Heart left ventricle (tissue), 13 donors: ENCODE measurements around the gene PAK2.

ENCODE experiments used
- POLR2A ChIP-seq, 2 donors: fragments of 450-650 bp; IDR thresholded peaks; one replicate each; pipeline ENCODE4 v1.6.1; 2017; ENCODE audit warnings: antibody characterized with exemption in 2 of 2, mild to moderate bottlenecking in 2 of 2, moderate library complexity in 2 of 2
- TF ChIP-seq, protein P1 (sequence below), 12 donors: fragments of 200-600 bp; sonication (generic) in 4 of 12; IDR thresholded peaks; one replicate each; pipeline versions ENCODE4 v1.5.0 to v1.8.0; 2018 to 2022; ENCODE audit warnings: antibody characterized with exemption in 12 of 12, mild to moderate bottlenecking in 5 of 12
- donor health status: ischemic (EF 13 %, LVEDD 7.1; RV severe dilation, severe dysfunction).
- donor health status: DM: no; HTN: yes; CAD: no.
- donor health status: DM: no; HTN: no; CAD: no.
- donor health status: ischemic (EF 25% LVEDD 6.9; RV normal size, moderate dysfunction).
- donor health status: ischemic (EF 25% LVEDD 5.7; RV mildly dilated, moderate dysfunction).
- donor health status: ischemic (EF 35%, LVEDD 5.7; RV mildly dilated, moderate dysfunction).
- donor health status: nonischemic (EF 11% LVEDD 7.7; RV severe dilation, severe dysfunction).
- donor health status: DM: yes; HTN: yes; CAD: no.
- donor health status: PGD.
- donor health status: ischemic (EF 29% LVEDD 5.4; RV normal size, mild dysfunction).
- donor health status: nonischemic (EF 23%, LVEDD 6.1; RV moderate dilation, normal function).

DNA sequence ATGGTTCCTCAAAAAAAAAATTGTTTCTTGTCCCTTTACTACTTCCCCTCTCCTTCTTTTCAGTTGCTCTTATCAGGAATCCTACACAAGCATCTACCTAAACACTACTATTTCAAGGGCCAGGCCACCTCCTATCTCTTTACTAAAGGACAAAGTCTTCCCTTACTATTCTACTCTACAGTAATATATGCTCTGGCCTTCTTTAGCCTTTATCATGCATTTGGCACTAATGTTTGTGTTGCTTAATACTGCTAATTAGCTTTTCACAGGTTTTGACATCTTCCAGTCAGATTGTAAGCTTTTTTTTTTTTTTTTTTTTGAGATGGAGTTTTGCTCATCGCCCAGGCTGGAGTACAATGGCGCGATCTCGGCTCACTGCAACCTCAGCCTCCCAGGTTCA, 32.9 kb upstream of the PAK2 start:
- TF ChIP-seq POLR2A (IDR thresholded peaks at IDR 0.05), result no peak
- TF ChIP-seq, protein P1, sequence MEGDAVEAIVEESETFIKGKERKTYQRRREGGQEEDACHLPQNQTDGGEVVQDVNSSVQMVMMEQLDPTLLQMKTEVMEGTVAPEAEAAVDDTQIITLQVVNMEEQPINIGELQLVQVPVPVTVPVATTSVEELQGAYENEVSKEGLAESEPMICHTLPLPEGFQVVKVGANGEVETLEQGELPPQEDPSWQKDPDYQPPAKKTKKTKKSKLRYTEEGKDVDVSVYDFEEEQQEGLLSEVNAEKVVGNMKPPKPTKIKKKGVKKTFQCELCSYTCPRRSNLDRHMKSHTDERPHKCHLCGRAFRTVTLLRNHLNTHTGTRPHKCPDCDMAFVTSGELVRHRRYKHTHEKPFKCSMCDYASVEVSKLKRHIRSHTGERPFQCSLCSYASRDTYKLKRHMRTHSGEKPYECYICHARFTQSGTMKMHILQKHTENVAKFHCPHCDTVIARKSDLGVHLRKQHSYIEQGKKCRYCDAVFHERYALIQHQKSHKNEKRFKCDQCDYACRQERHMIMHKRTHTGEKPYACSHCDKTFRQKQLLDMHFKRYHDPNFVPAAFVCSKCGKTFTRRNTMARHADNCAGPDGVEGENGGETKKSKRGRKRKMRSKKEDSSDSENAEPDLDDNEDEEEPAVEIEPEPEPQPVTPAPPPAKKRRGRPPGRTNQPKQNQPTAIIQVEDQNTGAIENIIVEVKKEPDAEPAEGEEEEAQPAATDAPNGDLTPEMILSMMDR (IDR thresholded peaks at IDR 0.05), result no peak
